NCI-H748 (cell line): Measurements from ENCODE around the gene NDN.

Source experiments
- DNase-seq: peaks from one replicate; lab custom pipeline; 2025; ENCODE audit not compliant: unreplicated experiment; lab: John Stamatoyannopoulos, UW

NDN gene

GRCh38 chr15:23642413-23643044, 44.6 kb downstream of the NDN start:
- peak; percentile 65 for DNase-seq
